WERI-Rb-1 (cell line): ENCODE data around the gene MAP4K1.

ENCODE experiments used
- DNase-seq: peaks from one replicate; pipeline ENCODE4 v3.0.0-alpha.2; 2020
- H3K27ac ChIP-seq: fragments of 250-450 bp; sonication (Bioruptor Pico); 2 replicates; pipeline ENCODE4 v1.5.1; 2020; ENCODE audit warnings: mild to moderate bottlenecking, moderate library complexity
- H3K27me3 ChIP-seq: fragments of 250-450 bp; sonication (Bioruptor Pico); 2 replicates; pipeline ENCODE4 v1.5.1; 2021; ENCODE audit warnings: mild to moderate bottlenecking, low read depth, moderate library complexity; ENCODE audit not compliant: insufficient read depth, severe bottlenecking
- H3K36me3 ChIP-seq: fragments of 250-450 bp; sonication (Bioruptor Pico); 2 replicates; pipeline ENCODE4 v1.5.1; 2020; ENCODE audit warnings: mild to moderate bottlenecking, moderate library complexity
- H3K4me3 ChIP-seq: 2 replicates; pipeline ENCODE4 v1.5.1; 2011; ENCODE audit warnings: low read depth, mild to moderate bottlenecking, control low read depth, low read length
- H3K9me3 ChIP-seq: fragments of 250-450 bp; sonication (Bioruptor Pico); 2 replicates; pipeline ENCODE4 v1.5.1; 2021; ENCODE audit warnings: mild to moderate bottlenecking, moderate library complexity; ENCODE audit not compliant: severe bottlenecking
- TF ChIP-seq, protein P1 (sequence below): IDR thresholded peaks from 2 replicates; pipeline ENCODE4 v1.5.1; 2011; ENCODE audit warnings: low read depth, mild to moderate bottlenecking, control low read depth, inconsistent platforms, low read length

Gene MAP4K1

DNA sequence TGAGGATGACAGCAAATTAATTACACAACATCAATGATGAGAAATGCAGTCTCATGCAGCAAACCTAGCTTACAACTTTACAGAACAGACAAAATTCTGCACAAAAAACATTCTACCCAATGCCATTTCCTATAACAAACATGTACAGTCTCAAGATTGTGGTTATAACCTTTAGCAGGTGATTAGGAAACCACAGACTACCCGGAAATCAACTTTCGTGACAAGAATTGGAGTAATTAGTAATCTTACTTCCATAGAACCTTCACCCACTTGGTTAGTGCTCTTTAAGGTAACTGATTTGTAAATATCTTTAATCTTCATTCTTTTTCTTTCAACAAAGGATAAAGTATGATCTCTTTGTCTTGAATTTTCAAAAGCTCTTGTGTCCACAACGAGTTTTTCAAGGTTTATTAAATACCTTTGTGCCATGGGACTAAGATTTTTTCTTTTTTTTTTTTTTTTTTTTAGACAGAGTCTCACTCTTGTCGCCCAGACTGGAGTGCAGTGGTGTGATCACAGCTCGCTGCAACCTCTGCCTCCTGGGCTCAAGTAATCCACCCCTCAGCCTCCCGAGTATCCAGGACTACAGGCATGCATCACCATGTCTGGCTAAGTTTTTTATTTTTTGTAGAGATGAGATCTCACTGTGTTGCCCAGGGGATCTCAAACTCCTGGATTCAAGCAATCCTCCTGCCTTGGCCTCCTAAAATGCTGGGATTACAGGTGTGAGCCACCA is 78.8 kb downstream of the MAP4K1 start:
- Histone ChIP-seq H3K27ac (no peak overlapping the region), H3K4me3 (no peak overlapping the region), H3K36me3 (no peaks in the 10 kb centered on the region), H3K9me3 (peaks cover 10% of the 10 kb centered on the region), H3K27me3 (no peaks in the 10 kb centered on the region)
- no peak for DNase-seq
- TF ChIP-seq, protein P1, sequence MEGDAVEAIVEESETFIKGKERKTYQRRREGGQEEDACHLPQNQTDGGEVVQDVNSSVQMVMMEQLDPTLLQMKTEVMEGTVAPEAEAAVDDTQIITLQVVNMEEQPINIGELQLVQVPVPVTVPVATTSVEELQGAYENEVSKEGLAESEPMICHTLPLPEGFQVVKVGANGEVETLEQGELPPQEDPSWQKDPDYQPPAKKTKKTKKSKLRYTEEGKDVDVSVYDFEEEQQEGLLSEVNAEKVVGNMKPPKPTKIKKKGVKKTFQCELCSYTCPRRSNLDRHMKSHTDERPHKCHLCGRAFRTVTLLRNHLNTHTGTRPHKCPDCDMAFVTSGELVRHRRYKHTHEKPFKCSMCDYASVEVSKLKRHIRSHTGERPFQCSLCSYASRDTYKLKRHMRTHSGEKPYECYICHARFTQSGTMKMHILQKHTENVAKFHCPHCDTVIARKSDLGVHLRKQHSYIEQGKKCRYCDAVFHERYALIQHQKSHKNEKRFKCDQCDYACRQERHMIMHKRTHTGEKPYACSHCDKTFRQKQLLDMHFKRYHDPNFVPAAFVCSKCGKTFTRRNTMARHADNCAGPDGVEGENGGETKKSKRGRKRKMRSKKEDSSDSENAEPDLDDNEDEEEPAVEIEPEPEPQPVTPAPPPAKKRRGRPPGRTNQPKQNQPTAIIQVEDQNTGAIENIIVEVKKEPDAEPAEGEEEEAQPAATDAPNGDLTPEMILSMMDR: no peak

DNA sequence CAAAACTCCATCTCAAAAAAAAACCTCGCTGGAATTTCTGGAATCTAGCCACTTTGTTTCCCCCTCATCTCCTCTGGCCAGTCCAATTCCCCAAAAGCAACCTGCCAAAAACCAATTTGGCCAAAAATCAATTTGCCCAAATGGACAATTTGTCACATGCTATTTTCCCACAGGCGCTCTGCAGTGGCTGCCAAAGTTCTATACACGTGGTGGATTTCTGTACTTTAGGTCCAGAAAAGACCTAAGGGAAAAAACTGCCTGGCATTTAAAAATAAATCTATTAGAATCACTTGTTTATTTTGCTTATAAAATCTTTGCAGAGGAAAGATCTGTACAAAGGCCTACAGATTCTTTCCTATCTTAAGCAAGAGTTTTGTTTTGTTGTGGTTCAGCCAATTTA is 79.4 kb downstream of the MAP4K1 start:
- H3K27me3 ChIP-seq: no peaks in the 10 kb centered on the region
- no peak for DNase-seq
- no peaks in the 10 kb centered on the region for H3K36me3 ChIP-seq
- H3K4me3 ChIP-seq: no peak overlapping the region
- TF ChIP-seq, protein P1: no peak
- peaks cover 10% of the 10 kb centered on the region for H3K9me3 ChIP-seq
- H3K27ac ChIP-seq: no peak overlapping the region
